GM18909 (cell line): Measurements from ENCODE around the gene MMAB.

Experiments used
- ATAC-seq: cut with Tn5 transposase; IDR thresholded peaks from one replicate; pipeline ENCODE4 v1.9.1; 2021; ENCODE audit warnings: mild to moderate bottlenecking; ENCODE audit not compliant: unreplicated experiment, poor library complexity

The MMAB gene

GRCh38 chr12:109542876-109543275 lies 30.4 kb downstream of the MMAB start:
- ATAC-seq = no peak

DNA sequence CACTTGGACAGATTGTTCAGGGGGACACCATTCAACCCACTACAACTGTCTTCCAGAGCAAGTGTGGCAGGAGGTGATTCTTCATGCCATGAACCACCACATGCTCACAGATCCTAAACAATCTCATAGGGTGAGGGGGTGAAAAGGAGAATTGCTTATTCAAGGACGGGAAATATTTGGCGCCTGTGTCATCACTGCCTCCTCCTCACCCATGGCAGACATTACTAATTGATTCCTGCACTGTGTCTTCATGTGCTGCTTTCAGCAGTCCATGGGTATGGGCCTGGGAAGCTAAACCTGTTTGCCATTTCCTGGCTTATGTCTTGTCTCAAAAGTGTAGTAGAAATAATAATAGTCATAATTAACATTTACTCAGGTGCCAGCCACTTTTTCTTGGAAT lies 31.3 kb downstream of the MMAB start:
- no peak for ATAC-seq

DNA sequence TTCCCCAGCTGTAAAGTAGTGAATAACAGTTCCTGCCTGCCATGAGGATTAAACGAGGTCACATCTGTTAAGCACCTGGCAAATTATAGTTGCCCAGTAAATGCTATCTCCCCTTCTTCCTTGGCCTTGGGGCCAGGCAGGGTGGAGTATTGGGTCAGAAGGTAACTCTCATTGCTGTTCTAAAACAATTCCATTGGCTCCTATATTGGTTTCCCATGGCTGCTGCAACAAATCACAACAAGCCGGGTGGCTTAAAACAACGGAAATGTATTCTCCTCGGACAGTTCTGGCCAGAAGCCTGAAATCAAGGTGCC lies 31.9 kb downstream of the MMAB start:
- no peak for ATAC-seq

DNA sequence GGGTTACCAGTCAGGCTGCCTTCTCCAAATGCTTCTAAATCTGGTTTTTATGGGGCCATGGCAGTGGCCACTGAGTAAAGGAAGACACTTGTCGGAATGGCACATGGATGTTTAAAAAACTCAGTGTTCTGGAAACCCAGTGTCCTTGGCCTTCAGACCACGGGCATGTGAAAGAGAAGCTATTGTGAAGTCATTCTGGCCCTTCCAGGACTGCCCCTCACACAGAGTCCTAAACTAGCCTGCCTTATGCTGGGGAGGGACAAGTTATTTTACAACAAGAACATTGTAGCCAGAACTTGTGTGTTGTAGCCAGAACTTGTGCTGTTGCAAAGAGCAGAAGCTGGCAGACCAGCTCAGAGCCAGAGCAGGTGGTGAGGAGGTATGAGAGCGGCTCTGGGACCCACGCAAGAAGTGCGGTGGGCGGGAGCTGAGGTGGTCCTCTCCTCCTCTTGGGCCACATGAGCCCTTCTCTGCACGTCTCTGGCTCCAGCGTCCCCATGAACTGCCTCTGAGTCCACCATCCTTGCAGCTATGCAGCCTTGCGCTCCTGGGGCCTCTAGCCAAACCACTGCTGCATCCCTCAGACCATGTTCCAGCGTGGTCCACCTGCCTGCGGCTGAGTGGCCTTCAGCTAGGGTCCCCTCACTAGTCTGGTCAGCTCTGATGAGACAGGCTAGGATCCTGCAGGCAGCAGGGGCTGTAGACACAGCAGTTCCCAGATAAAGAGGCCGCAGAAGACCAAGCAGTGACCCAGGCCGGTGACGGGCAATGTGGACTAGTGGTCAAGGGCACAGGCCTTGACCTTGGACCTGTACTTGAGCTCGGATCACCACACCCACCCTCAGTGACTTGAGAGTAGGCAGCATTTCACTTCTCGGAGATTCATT lies 32.5 kb downstream of the MMAB start:
- no peak for ATAC-seq

GRCh38 chr12:109539508-109539907 lies 33.8 kb downstream of the MMAB start:
- ATAC-seq = no peak

GRCh38 chr12:109538191-109538863 lies 35.0 kb downstream of the MMAB start:
- no peak for ATAC-seq

GRCh38 chr12:109537136-109537535 lies 36.2 kb downstream of the MMAB start:
- no peak for ATAC-seq

- ATAC-seq = no peak
Measured at GRCh38 chr12:109535863-109536250, 37.4 kb downstream of the MMAB start.

DNA sequence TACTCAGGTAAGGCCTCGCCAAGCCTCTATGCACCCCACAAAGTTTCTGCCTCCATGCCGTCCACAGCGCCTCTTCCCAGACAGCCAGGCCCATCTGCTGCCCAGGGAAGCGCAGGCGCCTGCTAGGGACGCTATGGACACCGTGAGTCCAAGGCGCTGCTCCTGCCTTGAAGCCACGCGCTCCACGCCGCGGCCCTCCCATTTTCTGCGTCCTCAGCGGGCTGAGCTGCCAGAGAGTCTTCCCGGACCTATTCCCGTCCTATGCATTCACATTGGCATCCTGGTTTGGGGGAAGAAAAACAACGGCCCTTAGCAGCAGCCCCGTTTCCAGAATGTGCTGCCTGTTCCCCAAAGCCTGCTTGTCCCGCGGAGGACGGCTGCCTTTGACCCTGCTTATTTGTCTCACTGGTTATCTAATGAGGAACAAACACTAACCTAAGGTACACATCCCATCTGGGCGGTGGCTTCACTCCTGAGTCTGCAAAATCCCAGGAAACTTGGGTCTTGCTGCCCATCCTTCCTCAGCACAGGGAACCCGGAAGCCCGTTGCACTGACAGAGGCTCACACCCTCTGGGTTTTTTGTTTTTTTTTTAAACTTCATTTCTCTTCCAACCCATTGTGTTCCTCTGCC lies 38.0 kb downstream of the MMAB start:
- ATAC-seq = no peak

DNA sequence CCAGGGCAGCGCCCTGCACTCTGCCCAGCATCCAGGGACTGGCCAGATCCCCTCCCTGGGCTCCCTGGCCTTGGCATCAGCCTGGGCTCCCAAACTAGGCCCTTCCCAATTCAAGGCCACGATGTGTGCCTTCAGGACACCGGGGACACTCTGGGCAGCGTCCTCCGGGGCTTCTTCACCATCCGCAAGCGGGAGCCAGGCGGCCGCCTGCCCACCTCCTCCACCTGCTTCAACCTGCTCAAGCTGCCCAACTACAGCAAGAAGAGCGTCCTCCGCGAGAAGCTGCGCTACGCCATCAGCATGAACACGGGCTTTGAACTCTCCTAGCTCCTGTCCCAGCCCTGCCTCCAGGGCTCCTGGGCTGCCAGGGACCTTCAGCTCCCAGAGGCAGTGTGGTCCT lies 38.8 kb downstream of the MMAB start:
- no peak for ATAC-seq

GRCh38 chr12:109533487-109533740 lies 39.9 kb downstream of the MMAB start:
- no peak for ATAC-seq

DNA sequence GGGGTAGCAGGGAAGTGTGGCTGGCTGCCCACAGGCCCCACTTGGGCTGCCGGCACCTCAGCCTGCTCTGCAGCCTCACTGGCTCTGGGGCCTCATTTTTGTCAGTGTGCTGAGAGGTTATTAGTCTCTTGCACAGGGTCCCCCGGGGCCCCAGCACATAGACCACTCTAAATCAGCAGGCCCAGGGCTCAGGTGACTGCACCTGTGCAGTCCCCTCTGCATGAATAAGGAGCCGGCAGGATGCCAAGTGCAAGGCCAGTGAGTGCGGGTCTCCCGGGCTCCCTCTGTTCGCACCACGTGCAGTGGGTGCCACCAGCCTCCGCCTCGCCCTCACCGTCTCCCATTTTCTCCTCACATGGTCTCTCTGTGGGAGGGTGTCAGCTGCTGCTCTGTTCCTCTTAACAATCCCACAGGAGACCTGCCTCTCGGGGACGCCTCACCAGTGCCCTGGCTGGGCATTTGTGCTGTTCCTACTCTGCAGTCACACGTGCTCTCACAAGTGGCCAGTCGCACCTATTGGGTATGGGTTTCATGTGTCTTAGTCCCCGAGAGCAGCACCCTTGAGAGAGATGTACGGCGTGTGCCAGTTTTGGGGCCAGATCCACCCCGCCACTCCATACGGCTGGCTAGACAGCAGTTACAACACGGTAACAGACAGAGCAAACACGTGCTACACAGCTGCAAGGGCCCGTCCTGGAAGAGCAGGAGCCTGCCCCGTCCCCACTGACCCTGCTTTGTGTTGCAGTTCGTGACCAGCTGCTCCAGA lies 40.4 kb downstream of the MMAB start:
- ATAC-seq = no peak

GRCh38 chr12:109531411-109531810 lies 41.9 kb downstream of the MMAB start:
- no peak for ATAC-seq

- no peak for ATAC-seq
Measured at GRCh38 chr12:109529691-109530640, 43.3 kb downstream of the MMAB start.

DNA sequence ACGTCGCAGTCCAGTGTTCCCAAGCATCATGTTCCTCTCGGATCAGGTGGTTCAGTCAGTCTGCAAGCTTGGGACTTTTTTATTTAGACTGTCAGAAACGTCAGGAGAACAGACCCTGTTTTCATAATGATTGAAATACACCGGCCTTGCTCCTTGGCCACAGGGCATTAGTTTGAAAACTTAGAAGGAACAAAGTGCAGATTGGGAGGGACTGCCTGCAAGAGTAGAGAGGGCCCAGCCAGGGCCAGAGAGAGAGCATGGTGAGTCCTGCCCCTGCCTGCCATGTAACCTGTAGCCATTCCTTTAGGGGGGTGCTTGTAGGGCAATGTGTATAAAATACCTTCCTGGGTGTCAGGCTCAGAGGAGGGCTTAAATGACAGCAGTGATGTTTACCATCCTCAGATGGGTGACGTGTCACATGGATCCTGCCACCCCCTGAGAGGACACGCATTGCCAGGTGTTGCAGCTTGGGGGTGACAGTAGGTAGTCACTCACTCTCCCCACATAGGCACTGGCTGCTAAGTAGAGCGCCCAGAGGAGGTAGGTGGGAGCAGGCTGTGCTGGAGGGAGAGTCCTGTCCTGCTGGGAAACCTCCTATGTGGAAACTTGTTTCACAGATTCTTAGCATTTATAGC lies 45.7 kb downstream of the MMAB start:
- no peak for ATAC-seq

- ATAC-seq = no peak
Measured at GRCh38 chr12:109525279-109525585, 48.1 kb downstream of the MMAB start.

- no peak for ATAC-seq
Measured at GRCh38 chr12:109524466-109525278, 48.6 kb downstream of the MMAB start.

DNA sequence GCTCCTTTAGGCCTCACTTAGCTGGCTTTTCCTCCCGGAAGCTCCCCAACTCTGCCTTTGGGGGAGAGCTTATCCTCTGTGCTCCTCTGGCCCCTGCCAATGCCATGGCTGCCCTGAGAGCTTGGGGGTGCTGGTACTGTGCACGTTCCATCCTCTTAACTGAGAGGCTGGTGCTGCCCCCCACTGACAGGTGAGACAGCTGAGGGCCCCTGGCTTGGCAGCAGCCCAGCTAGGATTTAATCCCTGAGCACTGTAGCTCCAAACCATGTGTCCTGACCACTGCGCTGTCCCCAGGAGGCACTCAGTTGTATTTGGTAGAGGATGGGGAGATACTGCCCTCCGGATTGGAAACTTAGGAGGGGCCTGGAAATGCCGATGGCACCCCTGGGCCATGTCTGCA lies 49.8 kb downstream of the MMAB start:
- no peak for ATAC-seq

GRCh38 chr12:109523071-109523470 lies 50.2 kb downstream of the MMAB start:
- ATAC-seq = no peak
